Measurements from ENCODE around the gene RRP15.

- peak in 2 of 3 experiments; percentile 46 to 55 for TF ChIP-seq CTCF (optimal IDR thresholded peaks at IDR 0.05 in 1 of 3, IDR thresholded peaks at IDR 0.05 in 1 of 3, conservative IDR thresholded peaks at IDR 0.05 in 1 of 3; ENCODE audit: extremely low read depth in 1 of 3, insufficient read depth in 2 of 3, low read length in 3 of 3)
- no peak for TF ChIP-seq EZH2 (IDR thresholded peaks at IDR 0.05; ENCODE audit: low read length)
These were observed 54.3 kb downstream of the RRP15 start for GRCh38 chr1:218339267-218339831.

Data from keratinocyte (primary cell).